Activated CD8-positive, alpha-beta T cell treated with anti-CD3 and anti-CD28 coated beads, Interleukin-2, amount 10 ng/mL, durations not matched to agents 7 days and 5 days (primary cell): ENCODE measurements around the gene ANKRD13A. TPM values are rescaled to one million over a fixed set of nuclear protein-coding genes. Genes with fewer than 3 reads are reported as not detected.
"Not testable (repeated sequence)": the region's sequence is repeated elsewhere in the genome, so short reads cannot be mapped to it uniquely, and the experiment has no call there.

Experiments used
- ATAC-seq: fragments of 150-1000 bp; cut with Tn5 transposase; one replicate; pipeline ENCODE4 v1.10.0; 2021; ENCODE audit warnings: moderate library complexity
- CTCF ChIA-PET: fragments of 350-600 bp; sonication (Branson Sonifier 250); formaldehyde crosslinking; loops from one replicate; lab custom pipeline; 2021; ENCODE audit warnings: antibody characterized with exemption; lab: Charles Lee
- POLR2A ChIA-PET: fragments of 350-600 bp; sonication (Branson Sonifier 250); formaldehyde crosslinking; loops from one replicate; lab custom pipeline; 2021; ENCODE audit warnings: antibody characterized with exemption; lab: Charles Lee
- DNase-seq: peaks from one replicate; pipeline ENCODE4 v3.0.0-alpha.2; 2020
- H3K27ac Mint-ChIP-seq: one replicate; pipeline ENCODE4 v1.8.0; 2021; ENCODE audit warnings: mild to moderate bottlenecking, mixed read lengths
- H3K27me3 Mint-ChIP-seq: one replicate; pipeline ENCODE4 v1.8.0; 2021; ENCODE audit warnings: low read depth, mixed read lengths
- H3K36me3 Mint-ChIP-seq: one replicate; pipeline ENCODE4 v1.8.0; 2021; ENCODE audit warnings: low read depth, mixed read lengths
- H3K4me1 Mint-ChIP-seq: one replicate; pipeline ENCODE4 v1.8.0; 2021; ENCODE audit warnings: low read depth, mixed read lengths
- H3K4me3 Mint-ChIP-seq: one replicate; pipeline ENCODE4 v1.8.0; 2021; ENCODE audit warnings: mild to moderate bottlenecking, mixed read lengths
- H3K9me3 Mint-ChIP-seq: one replicate; pipeline ENCODE4 v1.8.0; 2022; ENCODE audit warnings: mixed read lengths; ENCODE audit not compliant: insufficient read depth
- total RNA-seq, 2 experiments: library from RNA; stranded (reverse); gene quantifications; one replicate each; pipeline ENCODE4 v1.2.3, GENCODE V29; 2021

ANKRD13A gene
- total RNA-seq, 2 experiments from 2014 or later: 76.0 to 78.1 TPM

DNA sequence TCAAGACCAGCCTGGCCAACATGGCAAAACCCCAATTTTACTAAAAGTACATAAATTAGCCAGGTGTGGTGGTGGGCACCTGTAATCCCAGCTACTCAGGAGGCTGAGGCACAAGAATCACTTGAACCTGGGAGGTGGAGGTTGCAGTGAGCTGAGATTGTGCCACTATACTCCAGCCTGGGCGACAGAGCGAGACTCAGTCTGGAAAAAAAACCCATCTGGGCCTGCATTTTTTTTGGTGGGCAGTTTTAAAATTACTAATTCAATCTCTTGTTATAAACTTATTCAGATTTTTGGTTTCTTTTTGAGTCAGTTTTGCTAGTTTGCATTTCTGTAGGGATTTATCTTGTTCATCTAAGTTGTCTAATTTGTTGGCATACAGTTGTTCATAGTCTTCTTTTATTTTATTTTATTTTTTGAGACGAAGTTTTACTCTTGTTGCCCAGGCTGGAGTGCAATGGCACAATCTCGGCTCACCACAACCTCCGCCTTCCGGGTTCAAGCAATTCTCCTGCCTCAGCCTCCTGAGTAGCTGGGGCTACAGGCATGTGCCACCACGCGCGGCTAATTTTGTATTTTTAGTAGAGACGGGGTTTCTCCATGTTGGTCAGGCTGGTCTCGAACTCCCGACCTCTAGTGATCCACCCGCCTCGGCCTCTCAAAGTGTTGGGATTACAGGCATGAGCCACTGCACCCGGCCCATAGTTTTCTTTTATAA lies 9.6 kb downstream of the ANKRD13A start:
- H3K36me3 Mint-ChIP-seq: peaks cover 50% of the 10 kb centered on the region
- POLR2A ChIA-PET: interaction anchor here (0.6 kb wide), 1 partner anchor 73 kb away, joined by 5 read pairs; no protein-coding TSS in a partner anchor
- ATAC-seq, CTCF ChIA-PET, DNase-seq, H3K9me3 Mint-ChIP-seq, H3K27ac Mint-ChIP-seq, H3K27me3 Mint-ChIP-seq, H3K4me3 Mint-ChIP-seq: not testable (repeated sequence)
- H3K4me1 Mint-ChIP-seq: peaks cover 70% of the 10 kb centered on the region

DNA sequence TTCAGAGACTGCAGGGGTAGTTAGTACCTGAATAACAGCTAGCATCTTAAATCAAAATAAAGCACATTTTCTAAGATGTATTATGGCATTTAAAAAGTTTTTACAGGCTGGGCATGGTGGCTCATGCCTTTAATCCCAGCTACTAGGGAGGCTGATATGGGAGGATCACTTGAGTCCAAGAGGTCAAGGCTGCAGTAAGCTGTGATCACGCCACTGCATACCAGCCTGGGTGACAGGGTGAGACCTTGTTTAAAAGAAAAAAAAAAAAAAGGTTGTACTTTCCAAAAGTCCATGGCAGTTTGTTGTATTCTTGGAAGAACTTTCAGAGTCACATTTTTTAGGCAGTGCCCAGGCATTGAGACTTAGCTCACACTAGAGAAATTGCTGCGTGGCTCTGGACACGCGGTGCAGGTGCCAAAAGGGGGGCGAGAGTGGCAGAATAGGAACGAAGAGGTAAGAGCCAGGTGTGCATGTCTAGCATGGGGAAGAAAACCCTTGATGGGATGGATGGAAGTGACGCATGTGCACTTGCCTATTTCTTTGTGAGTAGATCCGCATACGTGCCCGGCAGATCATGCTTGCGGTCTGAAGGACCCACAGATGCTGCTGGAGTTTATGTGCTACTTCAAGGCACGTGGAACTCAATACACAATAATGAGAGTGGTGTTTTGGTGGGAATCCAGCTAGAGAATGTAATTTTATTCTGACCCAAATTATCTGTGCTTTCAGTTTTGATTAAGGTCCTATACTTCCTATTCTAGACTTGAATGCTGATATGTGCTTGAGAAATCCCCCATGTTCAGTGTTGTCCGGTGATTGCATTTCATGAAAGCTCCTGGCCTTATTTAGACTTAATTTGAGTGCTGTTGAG lies 11.9 kb downstream of the ANKRD13A start:
- POLR2A ChIA-PET: interaction anchor here (0.7 to 1.1 kb wide), 2 partner anchors 12 kb away, joined by 3 read pairs; partner anchors contain the start of gene ANKRD13A
- CTCF ChIA-PET: interaction anchor here (0.8 to 2.7 kb wide), 4 partner anchors 12 to 158 kb away, joined by 3 to 7 read pairs (median 6); partner anchors contain the start of genes ANKRD13A and GIT2
- Mint-ChIP-seq H3K9me3 (no peaks in the 10 kb centered on the region), H3K4me1 (peaks cover 69% of the 10 kb centered on the region), H3K27ac (peak overlapping the region; percentile 67), H3K27me3 (no peaks in the 10 kb centered on the region), H3K4me3 (no peak overlapping the region), H3K36me3 (peaks cover 51% of the 10 kb centered on the region)
- DNase-seq (no peak), ATAC-seq (no peak)

DNA sequence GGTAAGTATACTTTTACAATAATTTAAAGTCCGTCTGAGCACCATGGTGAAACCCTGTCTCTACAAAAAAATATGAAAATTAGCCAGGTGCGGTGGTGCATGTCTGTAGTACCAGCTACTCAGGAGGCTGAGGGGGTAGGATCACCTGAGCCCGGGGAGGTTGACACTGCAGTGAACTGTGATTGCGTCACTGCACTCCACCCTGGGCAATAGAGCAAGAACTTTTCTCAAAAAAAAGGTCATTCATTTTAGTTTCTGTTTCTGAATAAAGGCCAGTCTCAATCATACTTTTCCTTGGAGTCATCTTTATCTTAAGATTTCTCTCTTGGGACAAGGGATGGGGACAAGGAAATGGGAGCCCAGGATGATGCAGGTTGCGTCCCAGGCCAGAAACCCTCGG lies 12.9 kb downstream of the ANKRD13A start:
- Mint-ChIP-seq H3K4me1 (peaks cover 64% of the 10 kb centered on the region), H3K27me3 (no peaks in the 10 kb centered on the region), H3K36me3 (peaks cover 48% of the 10 kb centered on the region), H3K27ac (peak overlapping the region; percentile 31), H3K9me3 (no peaks in the 10 kb centered on the region), H3K4me3 (no peak overlapping the region)
- no peak for ATAC-seq
- POLR2A ChIA-PET: interaction anchor here (0.8 to 1.1 kb wide), 3 partner anchors 13 to 62 kb away, joined by 3 to 4 read pairs (median 3); partner anchors contain the start of gene ANKRD13A
- DNase-seq: no peak
- CTCF ChIA-PET: interaction anchor here (2.1 to 2.7 kb wide), 2 partner anchors 18 to 159 kb away, joined by 7 read pairs; no protein-coding TSS in a partner anchor

DNA sequence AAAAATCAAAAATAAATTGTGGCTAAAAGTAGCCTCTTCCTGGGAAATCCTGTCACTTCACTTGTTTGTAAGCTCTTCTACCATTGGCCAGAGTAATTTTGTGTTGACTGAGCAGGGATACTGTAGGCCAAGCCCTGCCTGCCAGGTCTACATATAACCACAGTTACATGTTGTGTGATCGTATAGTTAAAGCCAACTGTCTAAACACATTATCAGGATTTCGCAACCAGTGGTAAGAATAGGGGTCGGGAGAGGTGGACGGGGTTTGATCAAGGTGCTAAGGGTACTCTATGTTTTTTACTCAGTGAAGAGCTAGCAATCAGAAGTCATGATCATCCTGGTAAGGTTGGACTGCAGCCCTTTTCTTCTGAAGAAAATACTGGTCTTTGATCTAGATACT lies 13.4 kb downstream of the ANKRD13A start:
- Mint-ChIP-seq H3K36me3 (peaks cover 50% of the 10 kb centered on the region), H3K27ac (peak overlapping the region; percentile 7), H3K4me3 (no peak overlapping the region), H3K9me3 (no peaks in the 10 kb centered on the region), H3K4me1 (peaks cover 63% of the 10 kb centered on the region), H3K27me3 (no peaks in the 10 kb centered on the region)
- CTCF ChIA-PET: interaction anchor here (0.9 to 2.7 kb wide), 5 partner anchors 7 to 159 kb away, joined by 3 to 7 read pairs (median 6); partner anchors contain the start of gene ANKRD13A
- ATAC-seq (no peak), DNase-seq (no peak)
- POLR2A ChIA-PET: interaction anchor here (0.8 to 1.8 kb wide), 6 partner anchors 8 to 61 kb away, joined by 3 to 5 read pairs (median 4); partner anchors contain the start of gene ANKRD13A

DNA sequence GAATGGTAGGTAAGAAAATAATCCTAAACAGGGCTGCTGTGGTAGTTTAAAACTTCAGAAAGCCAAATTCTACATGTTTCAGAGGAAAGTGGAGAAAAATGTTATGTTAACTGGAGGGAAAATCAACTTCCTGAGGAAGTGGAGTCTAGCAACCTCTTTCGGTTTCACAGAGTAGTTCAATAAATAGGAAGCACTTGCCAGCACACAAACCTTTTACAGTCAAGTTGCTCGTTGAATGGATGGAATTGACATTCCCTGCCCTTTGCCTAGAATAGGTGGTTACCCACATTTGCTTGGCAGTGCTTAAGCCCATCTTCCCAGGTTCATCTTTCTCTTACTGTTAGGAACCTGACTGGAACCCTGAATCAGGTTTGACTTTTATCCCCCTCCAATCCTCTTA lies 15.9 kb downstream of the ANKRD13A start:
- peak overlapping the region; percentile 95 for H3K27ac Mint-ChIP-seq
- H3K4me3 Mint-ChIP-seq: peak overlapping the region; percentile 57
- peak; percentile 75 for ATAC-seq
- no peaks in the 10 kb centered on the region for H3K27me3 Mint-ChIP-seq
- H3K36me3 Mint-ChIP-seq: peaks cover 59% of the 10 kb centered on the region
- peaks cover 44% of the 10 kb centered on the region for H3K4me1 Mint-ChIP-seq
- no peaks in the 10 kb centered on the region for H3K9me3 Mint-ChIP-seq
- CTCF ChIA-PET: interaction anchor here (0.8 to 1.2 kb wide), 4 partner anchors 9 to 161 kb away, joined by 3 to 4 read pairs (median 4); no protein-coding TSS in a partner anchor
- POLR2A ChIA-PET: no interaction called here
- DNase-seq: no peak

DNA sequence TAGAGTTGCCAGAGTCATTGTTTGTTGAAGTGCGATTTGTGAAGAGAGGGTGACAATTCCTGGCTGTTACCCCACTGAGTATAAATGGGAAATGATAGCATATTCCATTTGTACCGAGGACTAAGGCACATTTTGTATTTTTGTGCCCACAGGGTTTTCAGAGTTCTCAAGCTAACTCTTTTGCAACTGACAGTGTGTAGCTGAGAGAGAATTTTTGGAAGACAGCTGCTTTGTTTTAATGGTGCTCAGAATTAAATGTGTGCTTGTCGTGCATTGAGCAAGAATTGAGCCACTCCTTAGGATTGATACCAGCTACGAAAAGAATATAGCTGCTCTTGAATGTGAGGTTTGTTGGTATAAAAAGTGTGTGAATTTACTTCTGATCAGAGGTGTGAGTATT lies 21.7 kb downstream of the ANKRD13A start:
- H3K4me1 Mint-ChIP-seq: peaks cover 4% of the 10 kb centered on the region
- no peaks in the 10 kb centered on the region for H3K27me3 Mint-ChIP-seq
- no peaks in the 10 kb centered on the region for H3K9me3 Mint-ChIP-seq
- ChIA-PET CTCF (no interaction called here), POLR2A (no interaction called here)
- H3K36me3 Mint-ChIP-seq: peaks cover 62% of the 10 kb centered on the region
- DNase-seq (no peak), ATAC-seq (no peak)
- H3K4me3 Mint-ChIP-seq: no peak overlapping the region
- no peak overlapping the region for H3K27ac Mint-ChIP-seq

DNA sequence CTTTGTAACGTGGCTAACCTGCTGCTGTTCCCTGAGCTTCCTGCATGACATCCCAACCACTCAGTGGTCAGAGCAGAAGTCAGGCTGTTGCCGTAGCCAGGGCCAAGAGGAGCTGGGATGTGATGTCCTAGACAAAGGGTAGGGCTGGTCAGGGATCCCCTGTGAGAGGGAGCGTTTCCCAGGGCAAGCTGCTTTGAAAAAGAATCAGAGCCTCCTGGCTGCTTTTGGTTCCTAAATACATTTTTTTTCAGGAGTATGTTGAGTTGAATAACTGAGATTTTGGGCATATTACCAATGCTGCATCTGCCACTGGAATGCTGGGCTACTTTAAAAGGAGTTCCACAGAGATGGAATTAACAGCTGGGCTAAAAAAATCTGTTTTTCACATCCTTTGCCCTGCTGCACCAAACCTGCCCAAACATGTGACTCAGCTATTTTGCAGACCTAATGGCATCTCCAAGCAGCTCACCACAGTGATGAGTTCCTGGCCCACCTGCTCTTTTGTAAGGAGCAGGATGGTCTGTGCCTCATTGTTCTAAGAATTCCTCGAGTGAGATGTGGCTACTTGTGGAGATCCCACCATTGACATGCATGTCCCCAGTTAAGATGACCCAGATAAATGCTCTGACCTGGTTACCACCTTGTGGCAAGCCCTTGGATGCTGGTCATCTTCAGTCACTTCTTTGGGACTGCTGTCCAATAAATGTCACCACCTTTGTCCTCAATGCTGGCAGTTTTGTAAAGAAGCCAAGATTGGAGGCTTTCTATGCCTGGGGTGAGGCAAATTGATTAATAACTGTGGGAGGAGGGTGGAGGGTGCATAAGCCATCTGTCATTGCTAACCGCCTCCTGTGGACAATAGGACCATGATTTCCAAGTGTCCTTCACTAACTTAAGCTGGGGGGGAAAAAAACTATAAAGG lies 24.1 kb downstream of the ANKRD13A start:
- ChIA-PET CTCF (interaction anchor here (1.2 to 2.1 kb wide), 3 partner anchors 8 to 408 kb away, joined by 3 to 4 read pairs (median 4); no protein-coding TSS in a partner anchor), POLR2A (interaction anchor here (1.9 kb wide), 1 partner anchor 24 kb away, joined by 6 read pairs; the partner anchor contains the start of gene ANKRD13A)
- Mint-ChIP-seq H3K9me3 (no peaks in the 10 kb centered on the region), H3K4me1 (peaks cover 3% of the 10 kb centered on the region), H3K4me3 (no peak overlapping the region), H3K36me3 (peaks cover 65% of the 10 kb centered on the region), H3K27me3 (no peaks in the 10 kb centered on the region), H3K27ac (no peak overlapping the region)
- no peak for DNase-seq
- no peak for ATAC-seq

DNA sequence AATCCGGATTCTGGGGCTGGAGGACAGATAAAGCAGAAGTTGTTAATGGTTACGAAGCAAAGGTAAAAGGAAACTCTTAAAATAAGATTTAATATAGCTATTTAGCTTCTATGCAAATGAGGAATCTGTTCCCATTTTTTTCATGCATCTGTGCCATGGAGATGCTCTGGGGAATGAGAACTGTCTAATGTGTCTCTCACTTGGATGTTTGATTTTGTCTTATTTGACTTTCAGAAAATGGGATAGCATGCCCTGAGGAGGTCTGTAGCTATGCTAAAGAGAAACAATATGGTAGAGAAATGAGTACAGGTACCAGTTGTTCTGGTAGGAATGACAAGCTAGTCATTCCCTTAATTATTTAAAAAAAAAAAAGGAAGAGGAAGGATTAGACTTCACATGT lies 24.8 kb downstream of the ANKRD13A start:
- POLR2A ChIA-PET: interaction anchor here (1.9 kb wide), 1 partner anchor 25 kb away, joined by 6 read pairs; the partner anchor contains the start of gene ANKRD13A
- Mint-ChIP-seq H3K9me3 (no peaks in the 10 kb centered on the region), H3K4me1 (peaks cover 3% of the 10 kb centered on the region), H3K27ac (no peak overlapping the region), H3K36me3 (peaks cover 62% of the 10 kb centered on the region), H3K27me3 (no peaks in the 10 kb centered on the region), H3K4me3 (no peak overlapping the region)
- CTCF ChIA-PET: interaction anchor here (0.9 to 2.1 kb wide), 6 partner anchors 9 to 407 kb away, joined by 3 to 4 read pairs (median 3); no protein-coding TSS in a partner anchor
- DNase-seq: no peak
- ATAC-seq: no peak

DNA sequence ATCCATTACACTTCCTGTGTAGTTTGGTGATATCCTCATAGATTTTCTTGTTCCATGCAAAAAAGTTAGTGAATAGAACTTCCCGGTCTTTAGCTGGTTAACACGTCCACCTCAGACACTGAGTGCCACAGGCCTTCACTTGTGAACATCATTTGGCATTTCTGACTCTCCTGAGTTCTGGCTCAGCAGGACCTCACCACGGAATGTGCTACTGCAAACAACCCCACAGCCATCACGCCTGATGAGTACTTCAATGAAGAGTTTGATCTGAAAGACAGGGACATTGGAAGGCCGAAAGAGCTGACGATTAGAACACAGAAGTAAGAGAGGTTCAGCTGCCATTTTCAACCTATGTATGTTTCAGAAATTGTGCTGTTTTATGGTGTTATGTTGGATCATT lies 29.1 kb downstream of the ANKRD13A start:
- Mint-ChIP-seq H3K4me1 (peaks cover 2% of the 10 kb centered on the region), H3K36me3 (peaks cover 57% of the 10 kb centered on the region), H3K4me3 (no peak overlapping the region), H3K9me3 (no peaks in the 10 kb centered on the region), H3K27me3 (no peaks in the 10 kb centered on the region), H3K27ac (no peak overlapping the region)
- no peak for DNase-seq
- ChIA-PET POLR2A (interaction anchor here (1.9 kb wide), 1 partner anchor 12 kb away, joined by 8 read pairs; no protein-coding TSS in a partner anchor), CTCF (interaction anchor here (0.6 to 1.2 kb wide), 2 partner anchors 10 to 11 kb away, joined by 3 read pairs; no protein-coding TSS in a partner anchor)
- ATAC-seq: no peak

DNA sequence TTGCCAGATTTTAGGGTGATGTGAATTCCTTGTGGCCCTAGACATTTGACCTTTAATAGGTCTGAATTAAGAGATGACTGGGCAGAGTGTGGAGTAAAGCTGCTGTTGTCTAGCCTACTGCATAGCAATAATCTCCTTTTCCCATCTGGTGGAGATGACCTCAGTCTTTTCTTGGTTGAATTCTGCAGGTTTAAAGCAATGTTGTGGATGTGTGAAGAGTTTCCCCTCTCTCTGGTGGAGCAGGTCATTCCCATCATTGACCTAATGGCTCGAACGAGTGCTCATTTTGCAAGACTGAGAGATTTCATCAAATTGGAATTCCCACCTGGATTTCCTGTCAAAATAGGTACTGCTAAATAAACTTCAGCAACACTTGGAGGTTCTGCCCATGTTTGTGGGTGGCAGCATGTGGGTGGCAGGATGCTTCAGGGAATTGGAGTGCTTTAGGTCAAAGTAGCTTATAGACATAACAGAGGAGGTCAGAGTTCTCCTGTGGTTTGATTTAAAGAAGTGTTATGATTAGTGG lies 30.1 kb downstream of the ANKRD13A start:
- Mint-ChIP-seq H3K4me1 (peaks cover 2% of the 10 kb centered on the region), H3K27me3 (no peaks in the 10 kb centered on the region), H3K27ac (no peak overlapping the region), H3K4me3 (no peak overlapping the region), H3K36me3 (peaks cover 60% of the 10 kb centered on the region), H3K9me3 (no peaks in the 10 kb centered on the region)
- POLR2A ChIA-PET: no interaction called here
- CTCF ChIA-PET: no interaction called here
- DNase-seq (no peak), ATAC-seq (no peak)
